ENCODE measurements around the gene CNIH2. TPM values are rescaled to one million over a fixed set of nuclear protein-coding genes. Genes with fewer than 3 reads are reported as not detected.

CNIH2 gene
- total RNA-seq, 1 donor from 2014 or later: not detected

- Histone ChIP-seq H3K4me1 (ENCODE audit: control insufficient read depth in 3 of 3, insufficient read depth in 3 of 3, low read length in 3 of 3) (peaks cover 16 to 50% (median 40%) of the 10 kb centered on the region in 3 donors), H3K9me3 (ENCODE audit: control insufficient read depth in 3 of 3, low read length in 3 of 3) (no peaks in the 10 kb centered on the region), H3K9ac (ENCODE audit: low read depth in 1 of 3, low read length in 3 of 3) (peak overlapping the region; percentile 86 to 93 (median 92)), H3K36me3 (ENCODE audit: control insufficient read depth in 3 of 3, insufficient read depth in 3 of 3, low read length in 3 of 3) (peaks cover 17 to 21% (median 20%) of the 10 kb centered on the region in 3 donors), H3K27ac (ENCODE audit: low read depth, low read length) (peak overlapping the region; percentile 96), H3K27me3 (ENCODE audit: control insufficient read depth in 3 of 3, insufficient read depth in 3 of 3, low read length in 3 of 3) (peaks cover 13 to 16% (median 16%) of the 10 kb centered on the region in 3 donors), H3K4me3 (ENCODE audit: low read length in 3 of 3) (peak overlapping the region; percentile 84 to 91 (median 91))
These were observed 10.1 kb downstream of the CNIH2 start for GRCh38 chr11:66287889-66288670.

DNA sequence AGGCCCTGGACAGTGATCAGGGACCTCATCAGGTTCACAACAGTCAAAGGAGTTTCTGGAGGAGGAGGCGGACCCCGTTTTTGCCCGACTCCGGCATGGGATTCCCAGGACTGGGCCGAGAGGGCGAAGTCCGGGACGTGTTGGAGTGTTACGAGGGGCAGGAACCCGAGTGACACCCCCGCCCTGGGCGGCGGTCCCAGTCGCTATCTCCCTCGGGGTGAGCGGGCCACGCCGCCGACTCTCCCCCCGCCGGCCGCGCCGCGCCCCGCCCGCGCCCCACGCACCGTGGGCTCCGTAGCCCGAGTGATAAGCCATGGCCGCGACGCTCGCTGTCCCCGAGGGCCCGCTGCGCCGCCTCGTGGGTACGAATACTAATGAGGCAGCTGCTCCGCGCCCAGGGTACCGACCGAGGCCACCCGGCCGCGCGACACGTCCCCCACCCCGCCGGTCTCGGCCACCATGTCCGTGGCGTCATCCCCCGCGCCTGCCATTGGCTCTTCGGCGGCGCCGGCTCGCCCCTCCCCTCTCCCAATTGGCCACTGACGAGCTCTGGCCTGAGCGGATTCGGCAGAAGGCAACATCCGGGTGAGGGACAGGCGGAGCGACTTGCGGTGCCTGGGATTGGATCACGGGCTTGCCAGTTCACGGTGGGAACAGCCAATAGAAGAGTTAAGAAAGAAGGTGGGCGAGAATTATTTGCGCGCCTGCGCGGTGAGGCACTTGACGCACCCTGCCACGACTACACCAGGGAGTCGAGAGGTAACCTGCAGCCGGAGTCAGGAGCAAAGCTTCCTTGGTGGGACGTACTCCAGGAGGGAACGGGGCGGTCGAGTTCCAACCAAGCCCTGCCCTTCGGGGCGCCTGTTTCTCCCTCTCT is 10.9 kb downstream of the CNIH2 start, which contains the start of gene YIF1A:
Gene YIF1A (minus strand): TSS at position 473 of the 877 bp plus-strand sequence. CDS start 158 bp downstream, at position 315.
- Histone ChIP-seq H3K36me3 (ENCODE audit: control insufficient read depth in 3 of 3, insufficient read depth in 3 of 3, low read length in 3 of 3) (peaks cover 17 to 21% (median 17%) of the 10 kb centered on the region in 3 donors), H3K9me3 (ENCODE audit: control insufficient read depth in 3 of 3, low read length in 3 of 3) (no peaks in the 10 kb centered on the region), H3K27me3 (ENCODE audit: control insufficient read depth in 3 of 3, insufficient read depth in 3 of 3, low read length in 3 of 3) (peaks cover 19 to 25% (median 22%) of the 10 kb centered on the region in 3 donors), H3K27ac (ENCODE audit: low read depth, low read length) (peak within 1 kb of the TSS; percentile 96), H3K4me1 (ENCODE audit: control insufficient read depth in 3 of 3, insufficient read depth in 3 of 3, low read length in 3 of 3) (peaks cover 16 to 50% (median 40%) of the 10 kb centered on the region in 3 donors), H3K4me3 (ENCODE audit: low read length in 3 of 3) (peak within 1 kb of the TSS; percentile 93 to 99 (median 95)), H3K9ac (ENCODE audit: low read depth in 1 of 3, low read length in 3 of 3) (peak within 1 kb of the TSS; percentile 86 to 93 (median 92))

DNA sequence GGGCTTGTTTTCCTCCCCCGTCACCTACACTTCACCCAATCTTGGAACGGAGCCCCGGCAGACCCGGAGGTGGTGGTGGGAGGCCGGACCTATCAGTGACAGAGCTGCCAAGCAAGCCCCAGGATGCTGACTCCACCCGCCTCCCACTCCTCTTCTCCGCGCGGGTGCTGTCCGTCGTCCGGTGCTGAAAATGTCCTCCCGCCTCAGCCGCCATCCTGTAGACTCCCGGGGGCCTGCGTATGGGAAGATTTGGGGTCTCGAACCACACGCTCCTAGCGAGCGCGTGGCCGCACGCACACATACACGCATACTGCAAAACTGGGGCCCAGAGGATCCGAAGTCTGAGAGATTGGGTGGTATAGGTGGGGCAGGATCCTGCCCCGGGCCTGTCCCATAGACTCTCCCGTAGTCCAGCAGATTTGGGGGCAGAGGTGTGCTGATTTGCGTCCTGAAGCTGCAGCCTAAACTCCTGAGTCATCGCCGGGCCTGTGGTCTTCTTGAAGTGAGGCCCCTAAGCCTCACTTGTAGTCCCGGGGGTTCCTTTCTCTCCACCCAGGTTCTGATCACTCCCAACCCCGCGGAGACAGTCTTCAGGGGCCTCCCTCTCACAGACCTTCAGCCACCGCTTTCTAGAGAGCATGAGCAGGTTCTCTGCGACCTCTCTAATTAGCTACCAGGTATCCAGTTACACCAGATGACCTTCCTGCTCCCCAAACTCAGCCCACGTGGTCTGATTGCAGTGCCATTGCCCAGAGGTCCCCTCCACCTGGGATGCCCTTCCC is 11.8 kb downstream of the CNIH2 start:
- Histone ChIP-seq H3K9ac (ENCODE audit: low read depth in 1 of 3, low read length in 3 of 3) (peak overlapping the region; percentile 69 to 83 (median 76)), H3K4me3 (ENCODE audit: low read length in 3 of 3) (peak overlapping the region; percentile 93 to 99 (median 95)), H3K4me1 (ENCODE audit: control insufficient read depth in 3 of 3, insufficient read depth in 3 of 3, low read length in 3 of 3) (peaks cover 16 to 50% (median 40%) of the 10 kb centered on the region in 3 donors), H3K27me3 (ENCODE audit: control insufficient read depth in 3 of 3, insufficient read depth in 3 of 3, low read length in 3 of 3) (peaks cover 28 to 33% (median 30%) of the 10 kb centered on the region in 3 donors), H3K36me3 (ENCODE audit: control insufficient read depth in 3 of 3, insufficient read depth in 3 of 3, low read length in 3 of 3) (peaks cover 10 to 14% (median 11%) of the 10 kb centered on the region in 3 donors), H3K9me3 (ENCODE audit: control insufficient read depth in 3 of 3, low read length in 3 of 3) (no peaks in the 10 kb centered on the region), H3K27ac (ENCODE audit: low read depth, low read length) (peak overlapping the region; percentile 96)

- Histone ChIP-seq H3K9me3 (ENCODE audit: control insufficient read depth in 3 of 3, low read length in 3 of 3) (no peaks in the 10 kb centered on the region), H3K27me3 (ENCODE audit: control insufficient read depth in 3 of 3, insufficient read depth in 3 of 3, low read length in 3 of 3) (peaks cover 31 to 38% (median 33%) of the 10 kb centered on the region in 3 donors), H3K4me3 (ENCODE audit: low read length in 3 of 3) (peak overlapping the region in 1 of 3 donors; percentile 93), H3K9ac (ENCODE audit: low read depth in 1 of 3, low read length in 3 of 3) (no peak overlapping the region), H3K36me3 (ENCODE audit: control insufficient read depth in 3 of 3, insufficient read depth in 3 of 3, low read length in 3 of 3) (peaks cover 6 to 9% (median 8%) of the 10 kb centered on the region in 3 donors), H3K4me1 (ENCODE audit: control insufficient read depth in 3 of 3, insufficient read depth in 3 of 3, low read length in 3 of 3) (peaks cover 16 to 48% (median 38%) of the 10 kb centered on the region in 3 donors), H3K27ac (ENCODE audit: low read depth, low read length) (no peak overlapping the region)
These were observed 12.3 kb downstream of the CNIH2 start for GRCh38 chr11:66290330-66290621.

DNA sequence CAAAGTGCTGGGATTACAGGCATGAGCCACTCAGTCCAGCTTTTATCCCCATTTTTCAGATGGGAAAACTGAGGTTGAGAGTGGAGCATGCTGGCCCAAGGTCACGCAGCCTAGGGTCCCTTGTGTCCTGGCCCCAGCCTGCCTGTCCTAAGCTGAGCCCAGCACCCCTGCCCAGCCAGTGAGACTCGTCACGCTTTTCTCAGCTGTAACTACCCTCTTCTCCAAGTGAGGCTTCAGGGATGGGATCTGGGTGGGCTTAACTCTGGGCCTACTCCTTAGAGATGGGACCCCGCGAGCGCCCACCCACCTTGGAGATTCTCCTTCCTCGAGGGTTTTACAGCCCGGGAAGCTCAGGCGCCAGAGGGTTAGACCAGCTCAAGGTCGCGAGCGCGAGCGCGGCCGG is 13.3 kb downstream of the CNIH2 start:
- Histone ChIP-seq H3K36me3 (ENCODE audit: control insufficient read depth in 3 of 3, insufficient read depth in 3 of 3, low read length in 3 of 3) (peaks cover 0 to 6% (median 5%) of the 10 kb centered on the region in 3 donors), H3K9me3 (ENCODE audit: control insufficient read depth in 3 of 3, low read length in 3 of 3) (no peaks in the 10 kb centered on the region), H3K4me1 (ENCODE audit: control insufficient read depth in 3 of 3, insufficient read depth in 3 of 3, low read length in 3 of 3) (peaks cover 16 to 38% (median 30%) of the 10 kb centered on the region in 3 donors), H3K27me3 (ENCODE audit: control insufficient read depth in 3 of 3, insufficient read depth in 3 of 3, low read length in 3 of 3) (peaks cover 37 to 47% (median 39%) of the 10 kb centered on the region in 3 donors), H3K4me3 (ENCODE audit: low read length in 3 of 3) (no peak overlapping the region), H3K27ac (ENCODE audit: low read depth, low read length) (no peak overlapping the region), H3K9ac (ENCODE audit: low read depth in 1 of 3, low read length in 3 of 3) (no peak overlapping the region)

DNA sequence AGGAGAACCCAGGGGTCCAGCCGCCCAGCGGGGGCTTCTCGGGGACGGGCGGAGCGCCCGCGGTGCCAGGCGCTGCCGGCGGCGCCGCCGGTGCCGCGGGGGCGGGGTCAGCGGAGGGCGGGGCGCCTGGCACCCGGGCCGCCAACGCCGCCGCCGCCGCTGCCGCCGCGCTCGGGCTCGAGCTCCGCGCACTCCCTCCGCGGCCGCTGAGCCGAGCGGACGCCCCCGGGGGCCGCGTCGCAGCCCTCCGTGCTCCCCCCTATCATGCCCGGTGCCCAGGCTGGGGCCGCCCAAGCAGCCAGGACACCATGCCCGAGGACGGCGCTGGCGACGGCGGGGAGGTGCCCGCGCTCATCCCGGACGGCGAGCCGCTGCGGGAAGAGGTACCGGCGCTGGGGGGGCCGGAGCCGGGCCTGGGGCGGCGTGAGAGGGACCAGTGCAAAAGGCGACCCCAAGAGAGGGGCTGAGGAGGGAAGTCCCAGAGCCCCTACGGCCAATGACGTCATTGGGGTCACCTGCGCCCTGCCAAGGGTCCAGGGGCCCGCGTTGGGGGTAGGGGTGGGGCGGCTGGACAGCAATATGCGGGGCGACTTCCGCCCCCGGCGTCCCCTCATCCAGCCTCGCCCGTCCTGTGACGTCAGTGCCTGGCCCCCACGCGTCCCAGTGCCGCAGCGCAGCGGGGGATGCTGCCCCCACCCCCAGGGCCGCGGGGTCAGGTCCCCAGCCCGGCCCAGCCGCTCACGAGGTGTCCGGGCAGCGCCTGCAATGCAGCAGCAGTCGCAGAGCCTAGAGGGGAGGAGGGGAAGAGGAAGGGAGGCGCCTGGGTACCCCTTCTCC is 13.9 kb downstream of the CNIH2 start, which contains the start of gene TMEM151A:
Gene TMEM151A (plus strand): TSS at position 189 of the 837 bp plus-strand sequence. CDS start 120 bp downstream, at position 309.
- Histone ChIP-seq H3K27ac (ENCODE audit: low read depth, low read length) (no peak within 1 kb of the TSS), H3K4me1 (ENCODE audit: control insufficient read depth in 3 of 3, insufficient read depth in 3 of 3, low read length in 3 of 3) (peaks cover 16 to 32% (median 26%) of the 10 kb centered on the region in 3 donors), H3K9me3 (ENCODE audit: control insufficient read depth in 3 of 3, low read length in 3 of 3) (no peaks in the 10 kb centered on the region), H3K4me3 (ENCODE audit: low read length in 3 of 3) (peak within 1 kb of the TSS in 1 of 3 donors; percentile 43), H3K27me3 (ENCODE audit: control insufficient read depth in 3 of 3, insufficient read depth in 3 of 3, low read length in 3 of 3) (peaks cover 37 to 53% (median 39%) of the 10 kb centered on the region in 3 donors), H3K9ac (ENCODE audit: low read depth in 1 of 3, low read length in 3 of 3) (no peak within 1 kb of the TSS), H3K36me3 (ENCODE audit: control insufficient read depth in 3 of 3, insufficient read depth in 3 of 3, low read length in 3 of 3) (peaks cover 0 to 3% (median under 1%) of the 10 kb centered on the region in 3 donors)

- Histone ChIP-seq H3K36me3 (ENCODE audit: control insufficient read depth in 3 of 3, insufficient read depth in 3 of 3, low read length in 3 of 3) (no peaks in the 10 kb centered on the region), H3K27ac (ENCODE audit: low read depth, low read length) (no peak overlapping the region), H3K9ac (ENCODE audit: low read depth in 1 of 3, low read length in 3 of 3) (no peak overlapping the region), H3K9me3 (ENCODE audit: control insufficient read depth in 3 of 3, low read length in 3 of 3) (no peaks in the 10 kb centered on the region), H3K4me3 (ENCODE audit: low read length in 3 of 3) (no peak overlapping the region), H3K27me3 (ENCODE audit: control insufficient read depth in 3 of 3, insufficient read depth in 3 of 3, low read length in 3 of 3) (peaks cover 37 to 54% (median 39%) of the 10 kb centered on the region in 3 donors), H3K4me1 (ENCODE audit: control insufficient read depth in 3 of 3, insufficient read depth in 3 of 3, low read length in 3 of 3) (peaks cover 13 to 25% (median 18%) of the 10 kb centered on the region in 3 donors)
These were observed 14.8 kb downstream of the CNIH2 start for GRCh38 chr11:66292543-66293332.

DNA sequence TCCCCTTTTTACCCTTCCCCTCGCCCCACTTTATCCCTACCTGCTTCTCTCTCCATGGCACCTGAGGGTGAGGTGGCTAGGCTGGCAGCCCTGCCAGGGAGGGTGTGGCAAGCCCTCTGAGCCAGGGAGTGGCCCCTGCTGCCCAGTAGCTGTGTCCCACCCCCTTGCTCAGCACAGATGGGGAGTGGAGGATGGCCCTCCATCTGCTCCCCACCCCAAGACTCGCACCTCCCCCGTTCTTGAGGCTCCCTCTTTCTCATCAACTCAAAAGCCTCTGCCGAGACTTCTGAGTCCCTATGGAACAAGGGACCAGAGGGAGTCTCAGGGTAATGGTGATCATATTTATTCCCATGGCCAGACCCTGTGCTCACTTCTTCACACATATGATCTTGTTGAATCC is 15.4 kb downstream of the CNIH2 start:
- no peak overlapping the region for H3K27ac ChIP-seq (ENCODE audit: low read depth, low read length)
- H3K4me1 ChIP-seq (ENCODE audit: control insufficient read depth in 3 of 3, insufficient read depth in 3 of 3, low read length in 3 of 3): peaks cover 7 to 19% (median 12%) of the 10 kb centered on the region in 3 donors
- no peak overlapping the region for H3K9ac ChIP-seq (ENCODE audit: low read depth in 1 of 3, low read length in 3 of 3)
- no peaks in the 10 kb centered on the region for H3K36me3 ChIP-seq (ENCODE audit: control insufficient read depth in 3 of 3, insufficient read depth in 3 of 3, low read length in 3 of 3)
- no peaks in the 10 kb centered on the region for H3K9me3 ChIP-seq (ENCODE audit: control insufficient read depth in 3 of 3, low read length in 3 of 3)
- H3K4me3 ChIP-seq (ENCODE audit: low read length in 3 of 3): no peak overlapping the region
- peaks cover 37 to 54% (median 39%) of the 10 kb centered on the region in 3 donors for H3K27me3 ChIP-seq (ENCODE audit: control insufficient read depth in 3 of 3, insufficient read depth in 3 of 3, low read length in 3 of 3)

Measured in skeletal muscle tissue (tissue), 4 donors.